B cell (primary cell): ENCODE data around the gene GP1BB.

Source experiments
- EZH2 ChIP-seq: IDR thresholded peaks from 2 replicates; pipeline ENCODE4 v1.6.1; 2012; ENCODE audit warnings: borderline replicate concordance, low read depth, mild to moderate bottlenecking, moderate library complexity, low read length; ENCODE audit not compliant: insufficient read depth, poor library complexity, severe bottlenecking
- TF ChIP-seq, protein P1 (sequence below): fragments of 200-600 bp; IDR thresholded peaks from one replicate; pipeline ENCODE4 v1.8.0; 2022; ENCODE audit warnings: antibody characterized with exemption, mild to moderate bottlenecking

DNA sequence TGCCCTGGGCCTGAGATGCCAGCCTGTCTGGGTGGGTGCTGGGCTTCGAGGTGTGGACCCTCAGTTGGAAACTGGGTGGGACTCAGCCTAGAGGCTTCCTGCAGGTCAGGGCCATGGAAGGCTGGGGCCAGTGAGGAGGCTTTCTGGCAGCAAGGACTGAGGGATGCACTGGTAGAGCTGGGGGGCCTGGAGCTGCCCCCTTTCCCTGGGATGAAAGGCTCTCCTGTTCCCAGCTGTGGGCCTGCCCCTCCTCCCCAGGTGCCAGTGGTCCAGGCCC, 6.6 kb upstream of the GP1BB start:
- TF ChIP-seq EZH2 = no peak
- TF ChIP-seq, protein P1, sequence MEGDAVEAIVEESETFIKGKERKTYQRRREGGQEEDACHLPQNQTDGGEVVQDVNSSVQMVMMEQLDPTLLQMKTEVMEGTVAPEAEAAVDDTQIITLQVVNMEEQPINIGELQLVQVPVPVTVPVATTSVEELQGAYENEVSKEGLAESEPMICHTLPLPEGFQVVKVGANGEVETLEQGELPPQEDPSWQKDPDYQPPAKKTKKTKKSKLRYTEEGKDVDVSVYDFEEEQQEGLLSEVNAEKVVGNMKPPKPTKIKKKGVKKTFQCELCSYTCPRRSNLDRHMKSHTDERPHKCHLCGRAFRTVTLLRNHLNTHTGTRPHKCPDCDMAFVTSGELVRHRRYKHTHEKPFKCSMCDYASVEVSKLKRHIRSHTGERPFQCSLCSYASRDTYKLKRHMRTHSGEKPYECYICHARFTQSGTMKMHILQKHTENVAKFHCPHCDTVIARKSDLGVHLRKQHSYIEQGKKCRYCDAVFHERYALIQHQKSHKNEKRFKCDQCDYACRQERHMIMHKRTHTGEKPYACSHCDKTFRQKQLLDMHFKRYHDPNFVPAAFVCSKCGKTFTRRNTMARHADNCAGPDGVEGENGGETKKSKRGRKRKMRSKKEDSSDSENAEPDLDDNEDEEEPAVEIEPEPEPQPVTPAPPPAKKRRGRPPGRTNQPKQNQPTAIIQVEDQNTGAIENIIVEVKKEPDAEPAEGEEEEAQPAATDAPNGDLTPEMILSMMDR = no peak
